UCSD-AML1 (cell line): ENCODE results near the gene WDFY1.

Experiments used
- DNase-seq: peaks from one replicate; lab custom pipeline; 2025; ENCODE audit not compliant: unreplicated experiment; lab: John Stamatoyannopoulos, UW

The WDFY1 gene

GRCh38 chr2:223863491-223863890, 81.6 kb downstream of the WDFY1 start:
- no peak for DNase-seq

GRCh38 chr2:223860809-223861738, 84.1 kb downstream of the WDFY1 start:
- DNase-seq: no peak

- DNase-seq: no peak
Measured at GRCh38 chr2:223859070-223859469, 86.1 kb downstream of the WDFY1 start.

- no peak for DNase-seq
Measured at GRCh38 chr2:223856584-223856983, 88.6 kb downstream of the WDFY1 start.

- no peak for DNase-seq
Measured at GRCh38 chr2:223856021-223856420, 89.1 kb downstream of the WDFY1 start.

GRCh38 chr2:223855426-223855825, 89.7 kb downstream of the WDFY1 start:
- no peak for DNase-seq

- DNase-seq: no peak
Measured at GRCh38 chr2:223854741-223855140, 90.4 kb downstream of the WDFY1 start.

GRCh38 chr2:223853425-223853837, 91.7 kb downstream of the WDFY1 start:
- no peak for DNase-seq

- DNase-seq: no peak
Measured at GRCh38 chr2:223852281-223852795, 92.8 kb downstream of the WDFY1 start.

GRCh38 chr2:223847410-223847809, 97.7 kb downstream of the WDFY1 start:
- DNase-seq: no peak

GRCh38 chr2:223846515-223846914, 98.6 kb downstream of the WDFY1 start:
- no peak for DNase-seq

GRCh38 chr2:223841436-223842190, 103.5 kb downstream of the WDFY1 start:
- no peak for DNase-seq

- DNase-seq: peak; percentile 25
Measured at GRCh38 chr2:223837287-223838061, 107.7 kb downstream of the WDFY1 start, which contains the start of gene AP1S3. Gene AP1S3, minus strand, starts transcription at chr2:223837582. Its CDS starts 132 bp downstream, at chr2:223837450.

- DNase-seq: no peak
Measured at GRCh38 chr2:223835701-223836532, 109.2 kb downstream of the WDFY1 start.

GRCh38 chr2:223834431-223834830, 110.7 kb downstream of the WDFY1 start:
- no peak for DNase-seq

- no peak for DNase-seq
Measured at GRCh38 chr2:223832241-223832903, 112.8 kb downstream of the WDFY1 start.

- no peak for DNase-seq
Measured at GRCh38 chr2:223829128-223829527, 116.0 kb downstream of the WDFY1 start.

- DNase-seq: no peak
Measured at GRCh38 chr2:223828314-223828713, 116.8 kb downstream of the WDFY1 start.

- DNase-seq: no peak
Measured at GRCh38 chr2:223826995-223827394, 118.1 kb downstream of the WDFY1 start.
